ENCODE results near the gene RFTN1.

RFTN1 gene

DNA sequence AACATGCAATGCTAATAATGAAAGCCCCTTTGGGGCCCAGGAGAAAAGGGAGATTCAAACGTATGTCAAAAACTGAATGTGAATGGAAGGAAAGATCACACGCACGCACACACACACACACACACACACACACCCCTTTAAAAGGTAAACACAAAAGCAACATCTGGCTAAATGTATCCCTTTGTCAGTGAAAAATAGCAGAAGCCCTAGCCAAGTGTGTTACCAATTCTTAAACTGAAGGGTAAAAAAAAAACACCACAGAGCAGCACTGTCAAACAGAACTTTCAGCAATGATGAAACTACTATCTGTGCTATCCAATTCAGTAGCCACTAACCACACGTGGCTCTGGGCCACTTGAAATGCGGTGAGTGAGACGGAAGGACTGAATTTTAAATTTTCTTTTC, 4.9 kb downstream of the RFTN1 start:
- in situ Hi-C loops (cut with MboI; ENCODE audit: low sequenced_read_pairs), result no loop called here

GRCh38 chr3:16508243-16508578, 5.3 kb downstream of the RFTN1 start:
- in situ Hi-C loops (cut with MboI; ENCODE audit: low sequenced_read_pairs), result no loop called here

GRCh38 chr3:16507578-16508242, 5.8 kb downstream of the RFTN1 start:
- in situ Hi-C loops (cut with MboI; ENCODE audit: low sequenced_read_pairs), result no loop called here

- in situ Hi-C loops (cut with MboI; ENCODE audit: low sequenced_read_pairs), result no loop called here
These were observed 6.5 kb downstream of the RFTN1 start for GRCh38 chr3:16506884-16507577.

DNA sequence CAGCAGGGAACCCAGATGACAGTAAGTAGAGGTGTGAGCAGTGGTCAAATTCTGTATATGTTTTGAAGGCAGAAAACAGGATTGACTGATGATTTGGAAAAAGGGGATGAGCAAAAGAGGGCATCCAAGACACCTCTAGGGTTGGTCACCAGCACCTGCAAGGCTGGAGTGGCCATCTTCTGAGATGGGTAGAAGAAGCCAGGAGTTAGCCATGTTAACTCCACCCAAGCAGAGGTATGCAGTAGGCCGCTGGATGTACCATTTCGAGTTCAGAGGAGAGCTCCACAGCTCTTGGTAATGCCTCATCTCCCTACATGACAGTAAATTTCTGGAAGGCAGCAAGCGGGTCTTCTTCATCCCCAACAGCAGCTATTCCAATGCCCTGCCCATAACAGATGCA, 7.0 kb downstream of the RFTN1 start:
- in situ Hi-C loops (cut with MboI; ENCODE audit: low sequenced_read_pairs), result no loop called here

DNA sequence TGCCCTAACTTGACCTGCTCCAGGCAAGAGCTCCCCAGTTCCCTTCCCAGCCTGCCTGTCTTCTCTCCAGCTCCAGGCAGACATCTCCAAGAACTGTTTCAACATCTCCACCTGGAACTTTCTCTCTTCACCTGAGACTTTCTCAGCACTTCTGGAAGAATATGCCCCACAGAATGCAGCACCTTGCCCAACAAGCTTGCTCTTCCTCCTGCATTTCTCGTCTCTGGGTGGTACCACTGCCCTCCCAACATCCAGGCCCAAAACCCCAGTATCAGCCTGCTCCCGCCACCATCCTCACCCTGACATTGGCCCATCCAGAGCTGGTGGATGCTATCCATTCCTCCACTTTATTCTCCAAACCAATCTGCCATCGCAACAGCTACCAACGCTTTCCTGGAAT, 8.8 kb downstream of the RFTN1 start:
- in situ Hi-C loops (cut with MboI; ENCODE audit: low sequenced_read_pairs), result no loop called here

DNA sequence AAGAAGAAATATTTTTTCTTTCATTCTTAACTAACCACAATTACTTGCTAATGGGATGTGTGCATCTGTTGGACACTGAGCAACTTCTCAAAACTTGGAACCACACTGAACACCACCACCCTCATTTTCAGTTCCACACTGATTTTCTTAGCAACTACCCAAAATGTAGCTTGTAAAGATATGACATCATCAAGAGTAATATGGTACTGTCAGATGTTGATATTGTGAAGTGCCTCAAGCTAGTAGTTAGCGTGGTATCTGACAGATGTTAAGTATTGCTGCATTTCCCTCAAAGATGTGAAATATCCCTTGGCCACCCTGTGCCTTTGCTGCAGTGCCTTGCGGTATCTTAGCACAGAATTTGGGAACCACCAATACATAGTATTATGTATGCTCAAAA, 9.3 kb downstream of the RFTN1 start:
- in situ Hi-C loops (cut with MboI; ENCODE audit: low sequenced_read_pairs), result no loop called here

DNA sequence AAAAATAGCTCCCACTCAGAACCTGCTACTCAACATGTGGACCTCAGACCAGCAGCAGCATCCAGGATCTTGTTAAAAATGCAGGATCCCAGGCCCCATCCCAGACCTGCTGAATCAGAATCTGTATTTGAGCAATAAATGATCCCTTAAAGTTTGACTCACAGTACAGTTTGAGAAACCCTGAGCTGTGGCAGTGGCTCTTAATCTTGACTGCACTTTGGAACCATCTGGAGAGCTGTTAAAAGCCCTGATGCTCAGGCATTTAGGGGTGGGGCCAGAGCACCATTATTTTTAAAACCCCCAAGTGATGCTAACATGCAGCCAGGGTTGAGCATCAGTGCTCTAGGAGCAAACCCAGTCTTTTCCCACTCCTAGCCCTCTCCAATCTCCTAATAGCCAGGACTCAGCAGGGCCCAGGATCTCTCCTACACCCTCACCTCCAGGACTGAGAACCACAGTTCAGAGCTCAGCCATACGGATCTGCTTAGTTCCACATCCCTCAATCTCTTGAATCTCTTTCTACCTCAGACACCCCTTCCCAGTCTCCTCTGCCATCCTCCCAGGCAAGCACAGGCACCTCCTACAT, 10.2 kb downstream of the RFTN1 start:
- in situ Hi-C loops (cut with MboI; ENCODE audit: low sequenced_read_pairs), result no loop called here

DNA sequence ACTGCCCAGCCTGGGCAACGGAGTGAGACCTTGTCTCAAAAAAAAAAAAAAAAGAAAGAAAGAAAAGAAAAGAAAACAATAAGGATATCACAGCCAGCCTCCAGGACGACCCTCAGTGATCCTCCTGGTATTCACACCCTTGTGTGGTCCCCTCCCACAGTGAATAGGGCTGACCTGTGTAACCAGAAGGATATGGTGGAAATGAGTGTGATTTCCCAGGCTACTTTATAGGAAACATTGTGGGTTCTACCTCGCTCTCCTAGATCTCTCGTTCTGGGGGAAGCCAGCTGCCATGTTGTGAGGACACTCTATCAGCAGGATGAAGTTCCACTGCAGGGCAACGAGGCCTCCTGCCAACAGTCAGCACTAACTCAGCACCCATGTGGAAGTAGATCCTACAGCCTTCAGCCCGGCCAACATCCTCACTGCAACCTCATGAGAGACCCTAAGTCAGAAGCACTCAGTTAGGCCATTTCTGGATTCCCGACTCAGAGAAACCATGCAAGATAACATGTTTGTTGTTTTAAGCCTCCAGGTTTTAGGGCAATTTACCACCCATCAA, 11.1 kb downstream of the RFTN1 start:
- in situ Hi-C loops (cut with MboI; ENCODE audit: low sequenced_read_pairs), result no loop called here

- in situ Hi-C loops (cut with MboI; ENCODE audit: low sequenced_read_pairs), result no loop called here
These were observed 12.1 kb downstream of the RFTN1 start for GRCh38 chr3:16501376-16501775.

GRCh38 chr3:16500911-16501310, 12.6 kb downstream of the RFTN1 start:
- in situ Hi-C loops (cut with MboI; ENCODE audit: low sequenced_read_pairs), result no loop called here

DNA sequence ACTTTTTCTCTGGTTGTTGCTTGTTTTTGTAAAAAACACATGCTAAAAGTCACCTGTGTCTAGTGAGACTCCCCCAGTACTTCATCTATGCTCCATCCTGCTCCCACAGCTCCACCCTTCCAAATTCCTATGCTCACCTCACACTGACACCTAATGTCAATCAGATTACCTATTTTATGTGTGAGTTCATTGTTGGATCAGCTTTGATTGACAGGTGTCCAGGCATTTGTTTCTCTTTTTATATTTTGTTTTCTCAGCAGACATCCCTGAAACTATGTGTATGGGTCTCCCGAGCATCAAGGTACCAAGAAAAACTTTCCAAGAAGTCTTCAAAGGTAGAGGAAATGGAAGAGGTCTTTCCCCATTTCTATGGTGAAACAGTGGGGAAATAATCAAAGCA, 13.4 kb downstream of the RFTN1 start:
- in situ Hi-C loops (cut with MboI; ENCODE audit: low sequenced_read_pairs), result no loop called here

DNA sequence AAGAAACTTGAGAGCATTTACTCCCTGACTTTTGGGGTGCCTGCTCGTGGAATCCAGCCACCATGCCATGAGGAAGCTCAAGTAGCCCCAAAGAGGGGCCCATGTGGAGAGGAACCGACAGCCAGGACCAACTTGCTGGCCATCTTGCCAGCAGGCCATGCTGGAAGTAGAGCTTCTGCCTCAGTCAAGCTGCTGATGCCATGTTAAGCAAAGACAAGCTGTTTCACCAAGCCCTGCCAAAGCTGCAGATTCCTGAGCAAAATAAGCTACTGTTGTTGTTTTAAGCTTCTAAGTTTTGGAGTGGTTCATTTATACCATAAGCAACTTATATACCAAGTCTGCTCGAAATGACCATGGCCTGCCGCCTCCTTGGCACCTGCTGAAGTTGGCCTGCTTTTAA, 14.1 kb downstream of the RFTN1 start:
- in situ Hi-C loops (cut with MboI; ENCODE audit: low sequenced_read_pairs), result no loop called here

GRCh38 chr3:16498130-16498890, 15.2 kb downstream of the RFTN1 start:
- in situ Hi-C loops (cut with MboI; ENCODE audit: low sequenced_read_pairs), result no loop called here

- in situ Hi-C loops (cut with MboI; ENCODE audit: low sequenced_read_pairs), result no loop called here
These were observed 16.9 kb downstream of the RFTN1 start for GRCh38 chr3:16496408-16497222.

DNA sequence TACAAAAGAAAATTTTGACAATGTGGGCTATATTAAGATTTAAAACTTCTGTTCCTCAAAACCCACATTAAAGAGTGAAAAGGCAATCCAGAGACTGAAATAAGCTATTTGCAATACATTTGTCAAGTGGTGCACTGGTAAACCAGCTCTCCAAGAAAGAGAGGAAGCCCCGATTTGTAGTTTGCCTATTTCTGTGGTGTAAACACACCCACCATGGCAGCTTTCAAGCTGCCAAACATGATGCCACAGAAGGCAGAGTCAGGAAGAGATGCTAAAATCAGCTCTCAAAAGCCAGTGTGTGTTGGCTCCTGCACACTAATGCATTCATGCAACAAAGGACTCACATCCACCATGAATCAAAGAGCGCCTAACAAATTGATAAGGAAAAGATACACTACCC, 17.5 kb downstream of the RFTN1 start:
- in situ Hi-C loops (cut with MboI; ENCODE audit: low sequenced_read_pairs), result no loop called here

- in situ Hi-C loops (cut with MboI; ENCODE audit: low sequenced_read_pairs), result no loop called here
These were observed 18.6 kb downstream of the RFTN1 start for GRCh38 chr3:16494814-16495431.

DNA sequence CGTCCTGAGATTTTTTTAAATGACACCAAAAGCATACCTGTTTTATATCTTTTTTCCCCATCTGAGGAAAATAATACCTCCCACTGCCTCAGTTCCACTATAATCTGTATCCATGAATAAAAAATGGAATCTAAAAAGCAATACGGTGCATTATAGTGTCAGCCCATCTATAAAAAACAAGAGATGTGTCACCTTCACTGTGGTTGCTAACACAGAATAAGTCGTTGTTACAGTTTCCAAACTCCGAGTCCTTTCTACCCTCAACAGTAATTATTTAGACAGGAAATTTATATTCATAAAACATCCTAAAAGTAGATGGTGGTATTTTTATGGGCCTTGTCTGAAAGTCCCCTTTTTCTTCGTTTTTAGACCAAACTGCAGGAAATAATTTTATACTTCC, 19.4 kb downstream of the RFTN1 start:
- in situ Hi-C loops (cut with MboI; ENCODE audit: low sequenced_read_pairs), result no loop called here

- in situ Hi-C loops (cut with MboI; ENCODE audit: low sequenced_read_pairs), result no loop called here
These were observed 23.4 kb downstream of the RFTN1 start for GRCh38 chr3:16490062-16490619.
